Measurements from ENCODE around the gene ADAM17. TPM values are rescaled to one million over a fixed set of nuclear protein-coding genes. Genes with fewer than 3 reads are reported as not detected.

Gene ADAM17
- total RNA-seq, 1 donor from 2014 or later, result 13.1 TPM

DNA sequence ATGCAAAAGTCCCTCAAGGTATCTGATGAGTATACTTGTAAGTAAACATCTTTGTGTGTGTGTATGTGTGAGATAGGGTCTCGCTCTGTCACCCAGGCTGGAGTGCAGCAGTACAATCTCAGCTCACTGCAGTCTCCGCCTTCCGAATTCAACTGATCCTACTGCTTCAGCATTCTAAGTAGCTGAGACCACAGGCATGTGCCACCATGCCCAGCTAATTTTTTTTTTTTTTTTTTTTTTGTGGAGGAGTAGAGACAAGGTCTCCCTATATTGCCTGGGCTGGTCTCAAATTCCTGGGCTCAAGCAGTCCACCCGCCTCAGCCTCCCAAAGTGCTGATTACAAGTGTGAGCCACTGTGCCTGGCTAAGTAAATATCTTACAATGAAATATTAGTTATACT lies 23.2 kb downstream of the ADAM17 start:
- H3K27me3 ChIP-seq (ENCODE audit: low read depth), result no peaks in the 10 kb centered on the region
- TF ChIP-seq CTCF (IDR thresholded peaks at IDR 0.05; ENCODE audit: borderline replicate concordance), result no peak
- no peak overlapping the region for H3K4me3 ChIP-seq
- peaks cover 55% of the 10 kb centered on the region for H3K36me3 ChIP-seq
- H3K9me3 ChIP-seq (replicated peaks), result no peaks in the 10 kb centered on the region
- peaks cover 5% of the 10 kb centered on the region for H3K4me1 ChIP-seq
- no peak overlapping the region for H3K27ac ChIP-seq (replicated peaks)
- intact Hi-C loops (cut with micrococcal nuclease), result no loop called here
- no peak for DNase-seq

DNA sequence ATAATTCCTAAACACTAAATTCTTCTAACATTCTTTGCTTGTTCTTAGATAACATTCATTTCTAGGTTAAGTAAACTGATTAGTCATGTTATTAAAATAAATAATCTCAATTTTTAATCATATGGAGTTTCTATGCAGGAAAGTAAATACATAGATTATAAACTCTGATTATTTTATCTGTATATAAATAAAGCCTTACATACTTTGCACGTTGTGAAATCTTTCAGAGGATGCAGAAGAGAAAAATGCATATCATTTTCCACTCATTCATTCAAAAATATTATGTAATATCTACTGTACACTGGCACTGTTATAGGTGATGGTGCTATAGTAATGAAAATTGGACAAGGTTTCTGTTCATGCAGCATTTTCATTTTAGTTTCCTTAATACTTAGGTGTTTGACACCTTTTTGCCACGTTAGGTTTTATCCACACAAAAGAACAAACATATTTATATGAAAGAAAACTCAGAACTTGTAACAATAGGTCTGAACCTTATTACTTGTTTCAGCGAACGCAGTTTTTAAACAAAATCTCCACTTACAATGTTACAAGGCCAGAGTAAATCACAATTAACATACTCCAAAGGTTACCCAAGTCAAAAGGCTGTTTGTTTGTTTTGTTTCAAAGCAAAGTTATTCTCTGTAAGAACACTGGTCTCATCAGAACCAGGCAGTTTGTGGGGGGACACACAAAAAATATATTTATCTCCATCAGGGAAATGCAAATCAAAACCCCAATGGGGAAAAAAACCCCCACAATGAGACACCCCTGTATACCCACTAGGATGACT lies 27.4 kb downstream of the ADAM17 start:
- no peaks in the 10 kb centered on the region for H3K9me3 ChIP-seq (replicated peaks)
- H3K4me3 ChIP-seq, result no peak overlapping the region
- TF ChIP-seq CTCF (IDR thresholded peaks at IDR 0.05; ENCODE audit: borderline replicate concordance), result no peak
- peaks cover 65% of the 10 kb centered on the region for H3K36me3 ChIP-seq
- intact Hi-C loops (cut with micrococcal nuclease), result no loop called here
- no peaks in the 10 kb centered on the region for H3K4me1 ChIP-seq
- no peak for DNase-seq
- H3K27ac ChIP-seq (replicated peaks), result no peak overlapping the region
- H3K27me3 ChIP-seq (ENCODE audit: low read depth), result no peaks in the 10 kb centered on the region

DNA sequence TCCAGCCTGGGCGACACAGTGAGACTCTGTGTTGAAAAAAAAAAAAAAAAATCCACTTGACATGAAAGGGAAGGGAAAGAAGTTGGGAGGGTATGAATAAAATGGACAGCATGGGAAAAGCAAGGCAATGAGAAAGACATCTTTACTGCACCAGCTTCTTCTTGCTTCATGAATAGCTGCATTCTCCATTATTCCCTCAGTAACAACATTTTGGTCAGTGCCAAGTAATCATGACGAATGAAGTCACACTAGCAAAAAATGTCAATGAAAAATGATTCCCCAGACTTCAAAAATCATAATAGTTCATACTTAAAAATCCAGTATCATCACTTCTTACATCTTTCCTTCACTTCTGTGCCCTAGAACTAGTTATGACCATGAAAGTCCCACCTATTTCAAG lies 30.4 kb downstream of the ADAM17 start:
- intact Hi-C loops (cut with micrococcal nuclease), result no loop called here
- DNase-seq, result no peak
- Histone ChIP-seq H3K4me3 (no peak overlapping the region), H3K36me3 (peaks cover 76% of the 10 kb centered on the region), H3K9me3 (replicated peaks) (no peaks in the 10 kb centered on the region), H3K27me3 (ENCODE audit: low read depth) (no peaks in the 10 kb centered on the region), H3K27ac (replicated peaks) (no peak overlapping the region), H3K4me1 (no peaks in the 10 kb centered on the region)
- TF ChIP-seq CTCF (IDR thresholded peaks at IDR 0.05; ENCODE audit: borderline replicate concordance), result no peak

DNA sequence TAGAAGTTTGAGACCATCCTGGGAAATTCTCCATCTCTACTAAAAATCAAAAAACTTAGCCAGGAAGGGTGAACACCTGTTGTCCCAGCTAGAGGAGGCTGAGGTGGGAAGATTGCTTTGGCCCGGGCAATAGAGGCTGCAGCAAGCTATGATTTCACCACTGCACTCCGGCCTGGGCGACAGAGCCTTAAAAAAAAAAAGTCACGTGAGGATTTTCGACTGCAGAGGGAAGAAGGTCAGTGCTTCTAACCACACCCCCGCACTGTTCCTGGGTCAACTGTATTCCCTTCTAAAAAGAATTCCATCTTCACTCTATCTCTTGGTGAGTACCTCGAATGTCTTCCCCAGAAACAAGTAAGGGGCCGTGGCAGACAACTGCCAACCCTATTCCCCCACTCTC lies 31.3 kb downstream of the ADAM17 start:
- no peaks in the 10 kb centered on the region for H3K4me1 ChIP-seq
- no peaks in the 10 kb centered on the region for H3K27me3 ChIP-seq (ENCODE audit: low read depth)
- no peaks in the 10 kb centered on the region for H3K9me3 ChIP-seq (replicated peaks)
- H3K4me3 ChIP-seq, result no peak overlapping the region
- DNase-seq, result no peak
- intact Hi-C loops (cut with micrococcal nuclease), result no loop called here
- TF ChIP-seq CTCF (IDR thresholded peaks at IDR 0.05; ENCODE audit: borderline replicate concordance), result no peak
- peaks cover 76% of the 10 kb centered on the region for H3K36me3 ChIP-seq
- no peak overlapping the region for H3K27ac ChIP-seq (replicated peaks)

DNA sequence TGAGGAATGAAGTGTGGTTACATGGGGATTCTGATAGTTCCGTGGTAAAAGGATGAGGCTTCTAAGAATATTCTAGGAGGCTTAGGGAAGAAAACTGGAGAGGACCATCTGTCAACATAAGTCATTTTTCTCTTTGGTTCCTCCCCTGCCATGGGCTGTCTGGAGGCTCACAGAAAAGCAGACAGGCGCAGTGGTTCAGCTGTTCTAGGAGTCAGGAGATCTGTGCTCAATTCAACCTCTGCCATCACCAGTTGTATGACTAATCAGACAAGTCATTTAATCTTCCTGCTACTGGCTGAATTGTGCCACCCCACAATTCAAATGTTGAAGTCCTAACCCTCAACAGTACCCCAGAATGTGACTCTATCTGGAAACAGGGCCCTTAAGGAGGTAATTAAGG lies 36.4 kb downstream of the ADAM17 start:
- no peaks in the 10 kb centered on the region for H3K4me1 ChIP-seq
- H3K9me3 ChIP-seq (replicated peaks), result no peaks in the 10 kb centered on the region
- no peak overlapping the region for H3K27ac ChIP-seq (replicated peaks)
- TF ChIP-seq CTCF (IDR thresholded peaks at IDR 0.05; ENCODE audit: borderline replicate concordance), result no peak
- no peaks in the 10 kb centered on the region for H3K27me3 ChIP-seq (ENCODE audit: low read depth)
- DNase-seq, result no peak
- peaks cover 74% of the 10 kb centered on the region for H3K36me3 ChIP-seq
- no peak overlapping the region for H3K4me3 ChIP-seq
- intact Hi-C loops (cut with micrococcal nuclease), result no loop called here
